ENCODE data around the gene RFESD. TPM values are rescaled to one million over a fixed set of nuclear protein-coding genes. Genes with fewer than 3 reads are reported as not detected.

The RFESD gene
- total RNA-seq, 2 experiments from 2014 or later: 1.3 to 1.5 TPM

DNA sequence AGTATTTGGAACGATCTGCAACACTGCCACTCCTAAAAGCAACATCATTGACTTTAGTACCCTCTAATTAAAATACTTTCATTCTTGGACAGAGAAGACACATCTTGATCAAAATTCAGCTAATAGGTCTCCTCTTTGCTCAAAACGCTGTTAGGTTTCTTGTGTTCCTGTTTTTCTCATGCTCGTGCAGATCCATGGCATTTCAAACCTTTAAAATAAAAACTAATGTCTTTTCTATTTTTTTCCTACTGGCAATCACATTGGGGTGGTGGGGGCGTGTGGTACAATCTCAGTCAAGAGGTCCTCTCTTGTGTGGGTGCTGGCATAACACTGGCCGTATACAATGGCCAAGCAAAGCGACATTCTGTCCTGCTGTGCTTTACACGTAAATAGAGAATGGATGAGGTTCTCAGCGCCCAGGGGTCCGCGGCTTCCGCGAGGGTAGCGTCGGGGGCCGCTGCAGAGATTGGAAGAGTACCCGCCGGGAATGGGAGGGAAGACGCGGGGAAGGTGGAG is 27.0 kb upstream of the RFESD start:
- H3K27me3 Mint-ChIP-seq: no peaks in the 10 kb centered on the region
- no peak overlapping the region for H3K27ac ChIP-seq (ENCODE audit: low read depth in 1 of 2, low read length in 2 of 2)
- no peak for ATAC-seq (ENCODE audit: poor library complexity)
- intact Hi-C loops (cut with DNase I, micrococcal nuclease): loop anchor here (2.0 kb wide), 2 partner anchors 63 to 65 kb away; partner anchors contain the start of genes ARSK (in 1 of the 2) and SKIC3 (in 1 of the 2)
- peak overlapping the region; percentile 83 for H3K4me3 ChIP-seq (ENCODE audit: low read length)
- H3K4me1 ChIP-seq (ENCODE audit: insufficient read depth, low read length): peaks cover 48% of the 10 kb centered on the region
- H3K27me3 ChIP-seq (ENCODE audit: control insufficient read depth in 1 of 2, insufficient read depth in 2 of 2, low read length in 2 of 2): no peaks in the 10 kb centered on the region
- H3K36me3 Mint-ChIP-seq (ENCODE audit: low read depth): peaks cover 5% of the 10 kb centered on the region
- no peaks in the 10 kb centered on the region for H3K36me3 ChIP-seq (ENCODE audit: insufficient read depth, low read length)
- peak overlapping the region; percentile 95 for H3K4me3 Mint-ChIP-seq
- peaks cover 0 to 1% of the 10 kb centered on the region in 2 experiments for H3K9me3 ChIP-seq (ENCODE audit: control insufficient read depth in 1 of 2, insufficient read depth in 1 of 2, low read length in 2 of 2)
- CTCF ChIA-PET: interaction anchor here (0.7 kb wide), 1 partner anchor 27 kb away, joined by 3 read pairs; the partner anchor contains the start of gene RFESD
- POLR2A ChIA-PET: interaction anchor here (5.1 kb wide), 1 partner anchor 12 kb away, joined by 73 read pairs; no protein-coding TSS in a partner anchor
- TF ChIP-seq, protein P1, sequence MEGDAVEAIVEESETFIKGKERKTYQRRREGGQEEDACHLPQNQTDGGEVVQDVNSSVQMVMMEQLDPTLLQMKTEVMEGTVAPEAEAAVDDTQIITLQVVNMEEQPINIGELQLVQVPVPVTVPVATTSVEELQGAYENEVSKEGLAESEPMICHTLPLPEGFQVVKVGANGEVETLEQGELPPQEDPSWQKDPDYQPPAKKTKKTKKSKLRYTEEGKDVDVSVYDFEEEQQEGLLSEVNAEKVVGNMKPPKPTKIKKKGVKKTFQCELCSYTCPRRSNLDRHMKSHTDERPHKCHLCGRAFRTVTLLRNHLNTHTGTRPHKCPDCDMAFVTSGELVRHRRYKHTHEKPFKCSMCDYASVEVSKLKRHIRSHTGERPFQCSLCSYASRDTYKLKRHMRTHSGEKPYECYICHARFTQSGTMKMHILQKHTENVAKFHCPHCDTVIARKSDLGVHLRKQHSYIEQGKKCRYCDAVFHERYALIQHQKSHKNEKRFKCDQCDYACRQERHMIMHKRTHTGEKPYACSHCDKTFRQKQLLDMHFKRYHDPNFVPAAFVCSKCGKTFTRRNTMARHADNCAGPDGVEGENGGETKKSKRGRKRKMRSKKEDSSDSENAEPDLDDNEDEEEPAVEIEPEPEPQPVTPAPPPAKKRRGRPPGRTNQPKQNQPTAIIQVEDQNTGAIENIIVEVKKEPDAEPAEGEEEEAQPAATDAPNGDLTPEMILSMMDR (IDR thresholded peaks at IDR 0.05): no peak
- no peak for DNase-seq
- peaks cover 81% of the 10 kb centered on the region for H3K4me1 Mint-ChIP-seq (ENCODE audit: low read depth)
- H3K9me3 Mint-ChIP-seq: no peaks in the 10 kb centered on the region
- H3K27ac Mint-ChIP-seq: peak overlapping the region; percentile 69

DNA sequence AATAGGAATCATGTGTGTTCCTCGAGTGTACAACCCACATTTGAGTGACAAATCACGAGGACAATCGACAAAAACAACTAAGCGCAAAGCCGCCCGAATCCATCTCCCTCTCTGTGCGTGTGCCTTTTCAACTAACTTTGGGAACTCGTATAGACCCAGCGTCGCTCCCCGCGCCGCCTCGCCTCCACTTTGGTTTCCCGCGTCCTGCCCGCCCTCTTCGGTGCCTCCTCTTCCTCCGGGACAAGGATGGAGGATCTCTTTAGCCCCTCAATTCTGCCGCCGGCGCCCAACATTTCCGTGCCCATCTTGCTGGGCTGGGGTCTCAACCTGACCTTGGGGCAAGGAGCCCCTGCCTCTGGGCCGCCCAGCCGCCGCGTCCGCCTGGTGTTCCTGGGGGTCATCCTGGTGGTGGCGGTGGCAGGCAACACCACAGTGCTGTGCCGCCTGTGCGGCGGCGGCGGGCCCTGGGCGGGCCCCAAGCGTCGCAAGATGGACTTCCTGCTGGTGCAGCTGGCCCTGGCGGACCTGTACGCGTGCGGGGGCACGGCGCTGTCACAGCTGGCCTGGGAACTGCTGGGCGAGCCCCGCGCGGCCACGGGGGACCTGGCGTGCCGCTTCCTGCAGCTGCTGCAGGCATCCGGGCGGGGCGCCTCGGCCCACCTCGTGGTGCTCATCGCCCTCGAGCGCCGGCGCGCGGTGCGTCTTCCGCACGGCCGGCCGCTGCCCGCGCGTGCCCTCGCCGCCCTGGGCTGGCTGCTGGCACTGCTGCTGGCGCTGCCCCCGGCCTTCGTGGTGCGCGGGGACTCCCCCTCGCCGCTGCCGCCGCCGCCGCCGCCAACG is 26.3 kb upstream of the RFESD start, which contains the start of gene GPR150:
GPR150 (plus strand) TSS at position 58 of the 840 bp plus-strand sequence; CDS start at position 247, 189 bp downstream.
- no peaks in the 10 kb centered on the region for H3K27me3 ChIP-seq (ENCODE audit: control insufficient read depth in 1 of 2, insufficient read depth in 2 of 2, low read length in 2 of 2)
- H3K4me1 ChIP-seq (ENCODE audit: insufficient read depth, low read length): peaks cover 48% of the 10 kb centered on the region
- TF ChIP-seq, protein P1 (IDR thresholded peaks at IDR 0.05): no peak
- no peaks in the 10 kb centered on the region for H3K36me3 ChIP-seq (ENCODE audit: insufficient read depth, low read length)
- ChIA-PET CTCF (interaction anchor here (0.6 to 1.2 kb wide), 3 partner anchors 15 to 27 kb away, joined by 3 read pairs; partner anchors contain the start of gene RFESD), POLR2A (interaction anchor here (0.7 to 5.5 kb wide), 8 partner anchors 10 to 1095 kb away, joined by 3 to 87 read pairs (median 8); partner anchors contain the start of genes ARSK, RFESD and SKIC3)
- peak within 1 kb of the TSS; percentile 83 for H3K4me3 ChIP-seq (ENCODE audit: low read length)
- H3K27ac ChIP-seq (ENCODE audit: low read depth in 1 of 2, low read length in 2 of 2): peak within 1 kb of the TSS in 1 of 2 donors; percentile 37
- H3K27me3 Mint-ChIP-seq: no peaks in the 10 kb centered on the region
- no peaks in the 10 kb centered on the region for H3K9me3 ChIP-seq (ENCODE audit: control insufficient read depth in 1 of 2, insufficient read depth in 1 of 2, low read length in 2 of 2)
- intact Hi-C loops (cut with DNase I, micrococcal nuclease): loop anchor here in 1 of 2 experiments (2.0 kb wide), 1 partner anchor 65 kb away; the partner anchor contains the start of genes ARSK and SKIC3
- H3K4me3 Mint-ChIP-seq: peak within 1 kb of the TSS; percentile 95
- DNase-seq: peak; percentile 33 to 86 (median 58)
- ATAC-seq (ENCODE audit: poor library complexity): peak; percentile 60
- peak within 1 kb of the TSS; percentile 69 for H3K27ac Mint-ChIP-seq
- no peaks in the 10 kb centered on the region for H3K36me3 Mint-ChIP-seq (ENCODE audit: low read depth)
- H3K9me3 Mint-ChIP-seq: no peaks in the 10 kb centered on the region
- H3K4me1 Mint-ChIP-seq (ENCODE audit: low read depth): peaks cover 77% of the 10 kb centered on the region

Data from CD4-positive, alpha-beta T cell (primary cell).